Activated naive CD4-positive, alpha-beta T cell treated with anti-CD3 and anti-CD28 coated beads for 36 hours (primary cell): ENCODE results near the gene DSEL. TPM values are rescaled to one million over a fixed set of nuclear protein-coding genes. Genes with fewer than 3 reads are reported as not detected.

Source experiments
- CTCF ChIA-PET: fragments of 350-600 bp; sonication (Branson Sonifier 250); formaldehyde crosslinking; loops from one replicate; lab custom pipeline; 2021; ENCODE audit warnings: antibody characterized with exemption; lab: Charles Lee
- DNase-seq: peaks from one replicate; pipeline ENCODE4 v3.0.0-alpha.2; 2020
- H3K27ac Mint-ChIP-seq: one replicate; pipeline ENCODE4 v1.8.0; 2021; ENCODE audit warnings: mild to moderate bottlenecking, mixed read lengths
- H3K27me3 Mint-ChIP-seq: one replicate; pipeline ENCODE4 v1.8.0; 2021; ENCODE audit warnings: low read depth, mixed read lengths
- H3K36me3 Mint-ChIP-seq: one replicate; pipeline ENCODE4 v1.8.0; 2021; ENCODE audit warnings: low read depth, mixed read lengths
- H3K4me1 Mint-ChIP-seq: one replicate; pipeline ENCODE4 v1.8.0; 2021; ENCODE audit warnings: low read depth, mixed read lengths
- H3K4me3 Mint-ChIP-seq: one replicate; pipeline ENCODE4 v1.8.0; 2021; ENCODE audit warnings: mild to moderate bottlenecking, moderate library complexity, mixed read lengths
- H3K9me3 Mint-ChIP-seq: one replicate; pipeline ENCODE4 v1.8.0; 2021; ENCODE audit warnings: mixed read lengths
- intact Hi-C: fragments of 100-400 bp; cut with micrococcal nuclease; formaldehyde crosslinking; loops from one replicate; pipeline ENCODE4 v1.15.1; 2023
- total RNA-seq, 2 experiments: library from RNA; stranded (reverse); gene quantifications; one replicate each; pipeline ENCODE4 v1.2.3, GENCODE V29; 2021

Gene DSEL
- total RNA-seq, 2 experiments from 2014 or later = 0.10 TPM

GRCh38 chr18:67486534-67486933 lies 30.0 kb downstream of the DSEL start:
- intact Hi-C loops = no loop called here

GRCh38 chr18:67485655-67486054 lies 30.9 kb downstream of the DSEL start:
- Mint-ChIP-seq H3K27me3 (peaks cover 3% of the 10 kb centered on the region), H3K27ac (no peak overlapping the region), H3K4me3 (no peak overlapping the region), H3K9me3 (no peaks in the 10 kb centered on the region), H3K4me1 (no peaks in the 10 kb centered on the region), H3K36me3 (no peaks in the 10 kb centered on the region)
- intact Hi-C loops = no loop called here
- no peak for DNase-seq
- CTCF ChIA-PET = no interaction called here

More at GRCh38 chr18:67486534-67486933, 30.0 kb downstream of the DSEL start:
- H3K27me3 Mint-ChIP-seq = peaks cover 3% of the 10 kb centered on the region
- H3K9me3 Mint-ChIP-seq = no peaks in the 10 kb centered on the region
- DNase-seq = no peak
- CTCF ChIA-PET = no interaction called here
- H3K4me3 Mint-ChIP-seq = no peak overlapping the region
- no peaks in the 10 kb centered on the region for H3K36me3 Mint-ChIP-seq
- H3K27ac Mint-ChIP-seq = no peak overlapping the region
- H3K4me1 Mint-ChIP-seq = no peaks in the 10 kb centered on the region

- Mint-ChIP-seq H3K4me3 (no peak overlapping the region), H3K27ac (no peak overlapping the region), H3K36me3 (no peaks in the 10 kb centered on the region), H3K4me1 (no peaks in the 10 kb centered on the region), H3K9me3 (no peaks in the 10 kb centered on the region), H3K27me3 (peaks cover 3% of the 10 kb centered on the region)
- DNase-seq = no peak
- CTCF ChIA-PET = no interaction called here
- intact Hi-C loops = no loop called here
Observed at GRCh38 chr18:67484458-67484857, 32.1 kb downstream of the DSEL start.

- intact Hi-C loops = no loop called here
- H3K27ac Mint-ChIP-seq = no peak overlapping the region
- no peaks in the 10 kb centered on the region for H3K36me3 Mint-ChIP-seq
- CTCF ChIA-PET = no interaction called here
- no peaks in the 10 kb centered on the region for H3K4me1 Mint-ChIP-seq
- H3K4me3 Mint-ChIP-seq = no peak overlapping the region
- H3K27me3 Mint-ChIP-seq = peaks cover 3% of the 10 kb centered on the region
- no peak for DNase-seq
- no peaks in the 10 kb centered on the region for H3K9me3 Mint-ChIP-seq
Observed at GRCh38 chr18:67483952-67484351, 32.6 kb downstream of the DSEL start.

GRCh38 chr18:67483237-67483636 lies 33.3 kb downstream of the DSEL start:
- H3K9me3 Mint-ChIP-seq = no peaks in the 10 kb centered on the region
- intact Hi-C loops = no loop called here
- CTCF ChIA-PET = no interaction called here
- DNase-seq = no peak
- no peaks in the 10 kb centered on the region for H3K4me1 Mint-ChIP-seq
- peaks cover 3% of the 10 kb centered on the region for H3K27me3 Mint-ChIP-seq
- no peak overlapping the region for H3K4me3 Mint-ChIP-seq
- H3K36me3 Mint-ChIP-seq = no peaks in the 10 kb centered on the region
- H3K27ac Mint-ChIP-seq = no peak overlapping the region

- no peak overlapping the region for H3K27ac Mint-ChIP-seq
- no peaks in the 10 kb centered on the region for H3K36me3 Mint-ChIP-seq
- H3K9me3 Mint-ChIP-seq = no peaks in the 10 kb centered on the region
- CTCF ChIA-PET = no interaction called here
- peaks cover 2% of the 10 kb centered on the region for H3K27me3 Mint-ChIP-seq
- H3K4me3 Mint-ChIP-seq = no peak overlapping the region
- DNase-seq = no peak
- intact Hi-C loops = no loop called here
- no peaks in the 10 kb centered on the region for H3K4me1 Mint-ChIP-seq
Observed at GRCh38 chr18:67478249-67478648, 38.3 kb downstream of the DSEL start.

GRCh38 chr18:67477522-67477921 lies 39.0 kb downstream of the DSEL start:
- Mint-ChIP-seq H3K27ac (no peak overlapping the region), H3K4me3 (no peak overlapping the region), H3K27me3 (peaks cover 2% of the 10 kb centered on the region), H3K4me1 (no peaks in the 10 kb centered on the region), H3K9me3 (no peaks in the 10 kb centered on the region), H3K36me3 (no peaks in the 10 kb centered on the region)
- CTCF ChIA-PET = no interaction called here
- no peak for DNase-seq
- intact Hi-C loops = no loop called here

- DNase-seq = no peak
- H3K4me3 Mint-ChIP-seq = no peak overlapping the region
- H3K36me3 Mint-ChIP-seq = no peaks in the 10 kb centered on the region
- no peaks in the 10 kb centered on the region for H3K4me1 Mint-ChIP-seq
- H3K27me3 Mint-ChIP-seq = peaks cover 2% of the 10 kb centered on the region
- no peaks in the 10 kb centered on the region for H3K9me3 Mint-ChIP-seq
- intact Hi-C loops = no loop called here
- no peak overlapping the region for H3K27ac Mint-ChIP-seq
- CTCF ChIA-PET = no interaction called here
Observed at GRCh38 chr18:67476585-67476984, 39.9 kb downstream of the DSEL start.

GRCh38 chr18:67475673-67476072 lies 40.8 kb downstream of the DSEL start:
- CTCF ChIA-PET = no interaction called here
- Mint-ChIP-seq H3K9me3 (no peaks in the 10 kb centered on the region), H3K27me3 (peaks cover 2% of the 10 kb centered on the region), H3K36me3 (no peaks in the 10 kb centered on the region), H3K4me1 (no peaks in the 10 kb centered on the region), H3K27ac (no peak overlapping the region), H3K4me3 (no peak overlapping the region)
- intact Hi-C loops = no loop called here
- DNase-seq = no peak

- no peak overlapping the region for H3K27ac Mint-ChIP-seq
- no peaks in the 10 kb centered on the region for H3K36me3 Mint-ChIP-seq
- peaks cover 4% of the 10 kb centered on the region for H3K27me3 Mint-ChIP-seq
- no peak for DNase-seq
- peaks cover 2% of the 10 kb centered on the region for H3K9me3 Mint-ChIP-seq
- CTCF ChIA-PET = no interaction called here
- H3K4me1 Mint-ChIP-seq = no peaks in the 10 kb centered on the region
- H3K4me3 Mint-ChIP-seq = no peak overlapping the region
- intact Hi-C loops = no loop called here
Observed at GRCh38 chr18:67468038-67468437, 48.5 kb downstream of the DSEL start.

- peaks cover 4% of the 10 kb centered on the region for H3K27me3 Mint-ChIP-seq
- CTCF ChIA-PET = no interaction called here
- H3K36me3 Mint-ChIP-seq = no peaks in the 10 kb centered on the region
- DNase-seq = no peak
- H3K4me3 Mint-ChIP-seq = no peak overlapping the region
- no peak overlapping the region for H3K27ac Mint-ChIP-seq
- no peaks in the 10 kb centered on the region for H3K4me1 Mint-ChIP-seq
- peaks cover 2% of the 10 kb centered on the region for H3K9me3 Mint-ChIP-seq
- intact Hi-C loops = no loop called here
Observed at GRCh38 chr18:67467188-67467587, 49.3 kb downstream of the DSEL start.

- H3K4me1 Mint-ChIP-seq = no peaks in the 10 kb centered on the region
- no peak overlapping the region for H3K27ac Mint-ChIP-seq
- DNase-seq = no peak
- intact Hi-C loops = no loop called here
- H3K4me3 Mint-ChIP-seq = no peak overlapping the region
- H3K27me3 Mint-ChIP-seq = peaks cover 6% of the 10 kb centered on the region
- H3K36me3 Mint-ChIP-seq = no peaks in the 10 kb centered on the region
- H3K9me3 Mint-ChIP-seq = peaks cover 2% of the 10 kb centered on the region
- CTCF ChIA-PET = no interaction called here
Observed at GRCh38 chr18:67464499-67464898, 52.0 kb downstream of the DSEL start.

- peaks cover 6% of the 10 kb centered on the region for H3K27me3 Mint-ChIP-seq
- CTCF ChIA-PET = no interaction called here
- no peak overlapping the region for H3K27ac Mint-ChIP-seq
- no peak for DNase-seq
- no peaks in the 10 kb centered on the region for H3K36me3 Mint-ChIP-seq
- peaks cover 2% of the 10 kb centered on the region for H3K9me3 Mint-ChIP-seq
- no peak overlapping the region for H3K4me3 Mint-ChIP-seq
- intact Hi-C loops = no loop called here
- H3K4me1 Mint-ChIP-seq = no peaks in the 10 kb centered on the region
Observed at GRCh38 chr18:67463829-67464228, 52.7 kb downstream of the DSEL start.

GRCh38 chr18:67456711-67457110 lies 59.8 kb downstream of the DSEL start:
- DNase-seq = no peak
- H3K9me3 Mint-ChIP-seq = no peaks in the 10 kb centered on the region
- H3K36me3 Mint-ChIP-seq = no peaks in the 10 kb centered on the region
- intact Hi-C loops = no loop called here
- CTCF ChIA-PET = no interaction called here
- no peak overlapping the region for H3K27ac Mint-ChIP-seq
- H3K27me3 Mint-ChIP-seq = peaks cover 2% of the 10 kb centered on the region
- H3K4me1 Mint-ChIP-seq = peaks cover 9% of the 10 kb centered on the region
- no peak overlapping the region for H3K4me3 Mint-ChIP-seq
